Measurements from ENCODE around the gene MESP2. TPM values are rescaled to one million over a fixed set of nuclear protein-coding genes. Genes with fewer than 3 reads are reported as not detected.
A peak's percentile ranks its signal among the peaks of the same experiment; 100 is the strongest.

The MESP2 gene
- total and polyA plus RNA-seq, 2 of the 13 experiments (the other 11 are each of a cell fraction or from before 2014, with no cell fraction given): not detected

GRCh38 chr15:89766357-89767311 is 9.5 kb upstream of the MESP2 start (continued):
- TF ChIP-seq ZFP36 (IDR thresholded peaks at IDR 0.05; ENCODE audit: borderline replicate concordance, low read depth, low read length, partially characterized antibody): no peak

GRCh38 chr15:89767411-89767915 is 8.7 kb upstream of the MESP2 start:
- H3K9me3 ChIP-seq (ENCODE audit: low read length): no peaks in the 10 kb centered on the region
- BruUV-seq (replicated peaks): no TSS peak
- WGBS (ENCODE audit: low lambda C conversion rate): 0% methylated on average over 1 of the region's 8 CpGs
- H3K9ac ChIP-seq (ENCODE audit: insufficient read depth, low read depth, low read length): no peak overlapping the region
- H4K20me1 ChIP-seq (ENCODE audit: insufficient read depth, low read length): no peaks in the 10 kb centered on the region
- TF ChIP-seq ZNF687 (CRISPR knock-in tag; IDR thresholded peaks at IDR 0.05) (peak; percentile 21; the same call in 1 of the 2 replicates), FOXA1 (IDR thresholded peaks at IDR 0.05) (no peak), FOXA1 (CRISPR knock-in tag; IDR thresholded peaks at IDR 0.05) (peak; percentile 5; the same call in 1 of the 2 replicates), ARID5B (CRISPR knock-in tag; IDR thresholded peaks at IDR 0.05) (no peak)
- H3K36me3 ChIP-seq (replicated peaks in 1 of 2; ENCODE audit: control insufficient read depth in 1 of 2, insufficient read depth in 2 of 2, low read length in 2 of 2): no peaks in the 10 kb centered on the region
- in situ Hi-C loops (cut with HindIII; ENCODE audit: extremely low pct_ligation_motif_present, low pct_unique_long_range_greater_than_20kb) (no loop called here), intact Hi-C loops (cut with micrococcal nuclease; ENCODE audit: unreplicated experiment) (no loop called here)
- H3K27me3 ChIP-seq (ENCODE audit: control insufficient read depth in 1 of 2, insufficient read depth in 2 of 2, low read length in 2 of 2): peaks cover 0 to 4% of the 10 kb centered on the region in 2 experiments; a peak in 2 of 5 replicates
- no peak overlapping the region for H2AFZ ChIP-seq (ENCODE audit: low read length)
- ATAC-seq: peak; percentile 68
- DNase-seq (ENCODE audit: low spot score): no peak
- peaks cover 26% of the 10 kb centered on the region for H3K4me1 ChIP-seq (ENCODE audit: insufficient read depth, low read length)
- H3K27ac ChIP-seq (ENCODE audit: extremely low read length, insufficient read depth, low read length): no peak overlapping the region
- peak overlapping the region; percentile 38; the same call in 1 of the 2 replicates for H3K4me2 ChIP-seq (ENCODE audit: low read depth, low read length)
- no peaks in the 10 kb centered on the region for H3K79me2 ChIP-seq (ENCODE audit: insufficient read depth, low read length)
- CTCF ChIA-PET (ENCODE audit: low intra/inter-chr PET ratio, low total read pairs): interaction anchor here (0.6 kb wide), 1 partner anchor 11 kb away, joined by 3 read pairs; no protein-coding TSS in a partner anchor
- H3K4me3 ChIP-seq (replicated peaks in 1 of 3; ENCODE audit: insufficient read depth in 1 of 3, low read depth in 2 of 3, low read length in 3 of 3): peak overlapping the region in 1 of 3 experiments; percentile 5; a peak in 1 of 6 replicates
- FAIRE-seq: no peak
- POLR2A ChIA-PET: interaction anchor here (0.9 to 1.3 kb wide), 2 partner anchors 11 to 47 kb away, joined by 3 to 4 read pairs; partner anchors contain the start of gene ANPEP
